GM12891 (cell line): ENCODE data around the gene ATE1.

Source experiments
- POLR2AphosphoS5 ChIP-seq: IDR thresholded peaks from 2 replicates; pipeline ENCODE4 v1.6.1; 2011; ENCODE audit warnings: low read depth, low read length, control low read depth
- TAF1 ChIP-seq: IDR thresholded peaks from 2 replicates; pipeline ENCODE4 v1.6.1; 2011; ENCODE audit warnings: low read depth, low read length, control low read depth

- TF ChIP-seq POLR2AphosphoS5 (no peak), TAF1 (no peak)
Measured at GRCh38 chr10:121811386-121811785, 116.4 kb downstream of the ATE1 start.
